ENCODE measurements around the gene SEC22C.

Gene SEC22C

DNA sequence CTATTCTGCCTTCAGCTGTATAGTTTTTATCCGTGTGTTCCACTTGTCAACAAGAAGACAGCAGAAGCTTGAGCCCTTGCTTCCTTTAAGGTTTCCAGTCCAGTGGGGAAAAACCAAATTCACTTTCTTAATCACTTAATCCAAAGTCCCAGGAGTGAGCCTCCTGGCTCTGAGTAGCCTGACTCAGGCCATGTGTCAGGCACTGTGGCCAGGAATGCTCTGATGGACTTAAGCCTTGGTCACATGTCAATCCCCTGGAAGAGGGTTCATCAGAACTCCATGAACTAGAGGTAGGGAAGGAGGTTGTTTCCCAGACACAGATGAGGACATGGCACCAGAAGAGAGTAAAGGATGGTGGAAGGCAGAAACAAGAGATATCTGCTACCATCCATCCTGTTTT, 70.6 kb downstream of the SEC22C start:
- Histone ChIP-seq H3K9me3 (ENCODE audit: control extremely low read depth in 1 of 5, control insufficient read depth in 4 of 5, insufficient read depth in 2 of 5, low read depth in 1 of 5, low read length in 4 of 5) (no peaks in the 10 kb centered on the region), H3K4me1 (ENCODE audit: control extremely low read depth in 1 of 4, control insufficient read depth in 4 of 4, insufficient read depth in 4 of 4, low read length in 3 of 4) (peaks cover 0 to 34% (median 14%) of the 10 kb centered on the region in 4 experiments), H3K27me3 (replicated peaks in 2 of 5; ENCODE audit: control insufficient read depth in 4 of 5, insufficient read depth in 5 of 5, low read length in 4 of 5) (no peaks in the 10 kb centered on the region), H3K36me3 (ENCODE audit: control insufficient read depth in 4 of 4, insufficient read depth in 4 of 4, low read length in 3 of 4) (no peaks in the 10 kb centered on the region), H3K27ac (ENCODE audit: insufficient read depth in 1 of 2, low read depth in 1 of 2, low read length in 2 of 2, poor library complexity in 1 of 2, severe bottlenecking in 2 of 2) (no peak overlapping the region), H3K4me3 (ENCODE audit: control insufficient read depth in 1 of 7, extremely low read depth in 1 of 7, insufficient read depth in 4 of 7, low read depth in 2 of 7, low read length in 6 of 7) (no peak overlapping the region)
- no peak for DNase-seq
- CTCF ChIA-PET: interaction anchor here (0.8 to 1.6 kb wide), 3 partner anchors 8 to 22 kb away, joined by 3 to 4 read pairs (median 4); no protein-coding TSS in a partner anchor
- 100% methylated on average over 1 of the region's 1 CpG for WGBS (ENCODE audit: insufficient coverage)
- POLR2A ChIA-PET: no interaction called here

DNA sequence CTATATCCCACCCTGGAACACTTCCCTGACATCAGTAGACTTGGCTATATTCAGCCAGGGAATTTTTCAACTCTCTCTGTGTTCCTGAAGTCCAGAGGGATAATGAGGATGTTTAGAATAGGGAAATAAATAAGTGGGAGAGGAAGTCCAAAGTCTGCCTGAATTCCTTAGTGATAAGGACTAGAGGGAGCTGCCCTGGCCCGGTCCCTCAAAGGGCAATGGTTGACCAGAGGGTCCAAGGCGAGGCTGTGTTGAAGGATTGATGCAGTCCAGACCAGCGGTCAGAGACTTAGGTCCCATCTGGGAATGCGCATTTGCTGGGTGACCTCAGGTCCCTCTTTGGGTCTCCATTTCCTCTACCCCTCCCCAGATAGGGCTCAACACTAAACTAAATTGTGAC, 71.4 kb downstream of the SEC22C start:
- Histone ChIP-seq H3K9me3 (ENCODE audit: control extremely low read depth in 1 of 5, control insufficient read depth in 4 of 5, insufficient read depth in 2 of 5, low read depth in 1 of 5, low read length in 4 of 5) (no peaks in the 10 kb centered on the region), H3K36me3 (ENCODE audit: control insufficient read depth in 4 of 4, insufficient read depth in 4 of 4, low read length in 3 of 4) (no peaks in the 10 kb centered on the region), H3K27me3 (replicated peaks in 2 of 5; ENCODE audit: control insufficient read depth in 4 of 5, insufficient read depth in 5 of 5, low read length in 4 of 5) (no peaks in the 10 kb centered on the region), H3K4me3 (ENCODE audit: control insufficient read depth in 1 of 7, extremely low read depth in 1 of 7, insufficient read depth in 4 of 7, low read depth in 2 of 7, low read length in 6 of 7) (no peak overlapping the region), H3K27ac (ENCODE audit: insufficient read depth in 1 of 2, low read depth in 1 of 2, low read length in 2 of 2, poor library complexity in 1 of 2, severe bottlenecking in 2 of 2) (no peak overlapping the region), H3K4me1 (ENCODE audit: control extremely low read depth in 1 of 4, control insufficient read depth in 4 of 4, insufficient read depth in 4 of 4, low read length in 3 of 4) (peaks cover 0 to 36% (median 14%) of the 10 kb centered on the region in 4 experiments)
- ChIA-PET POLR2A (no interaction called here), CTCF (interaction anchor here (0.8 to 1.0 kb wide), 2 partner anchors 9 kb away, joined by 3 to 4 read pairs; no protein-coding TSS in a partner anchor)
- 100% methylated on average over 3 of the region's 4 CpGs for WGBS (ENCODE audit: insufficient coverage)
- DNase-seq: no peak

DNA sequence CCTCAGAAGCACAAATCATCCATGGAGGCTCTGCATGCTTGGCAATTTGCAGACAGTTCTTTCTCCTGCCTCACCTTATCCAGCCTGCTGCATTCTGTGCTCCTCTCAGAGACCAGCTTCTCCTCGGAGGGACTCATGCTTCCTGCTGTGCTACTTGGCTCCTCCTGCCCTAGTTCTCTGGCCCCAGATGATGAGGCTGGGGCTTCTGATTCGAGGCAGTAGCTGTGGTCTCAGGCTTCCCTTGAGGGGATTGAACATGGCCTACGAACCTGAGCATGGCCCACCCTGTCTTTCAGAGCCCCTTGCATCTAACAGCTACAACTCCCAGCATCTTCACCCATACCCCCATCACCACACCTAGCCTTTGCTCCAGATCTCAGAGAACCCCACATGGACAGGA, 72.7 kb downstream of the SEC22C start:
- no peaks in the 10 kb centered on the region for H3K36me3 ChIP-seq (ENCODE audit: control insufficient read depth in 4 of 4, insufficient read depth in 4 of 4, low read length in 3 of 4)
- WGBS (ENCODE audit: insufficient coverage): 100% methylated on average over 3 of the region's 3 CpGs
- no peak overlapping the region for H3K27ac ChIP-seq (ENCODE audit: insufficient read depth in 1 of 2, low read depth in 1 of 2, low read length in 2 of 2, poor library complexity in 1 of 2, severe bottlenecking in 2 of 2)
- peaks cover 0 to 46% (median 14%) of the 10 kb centered on the region in 4 experiments for H3K4me1 ChIP-seq (ENCODE audit: control extremely low read depth in 1 of 4, control insufficient read depth in 4 of 4, insufficient read depth in 4 of 4, low read length in 3 of 4)
- DNase-seq: no peak
- CTCF ChIA-PET: interaction anchor here (1.1 to 1.6 kb wide), 3 partner anchors 8 to 29 kb away, joined by 3 to 5 read pairs (median 3); no protein-coding TSS in a partner anchor
- no peaks in the 10 kb centered on the region for H3K9me3 ChIP-seq (ENCODE audit: control extremely low read depth in 1 of 5, control insufficient read depth in 4 of 5, insufficient read depth in 2 of 5, low read depth in 1 of 5, low read length in 4 of 5)
- H3K27me3 ChIP-seq (replicated peaks in 2 of 5; ENCODE audit: control insufficient read depth in 4 of 5, insufficient read depth in 5 of 5, low read length in 4 of 5): no peaks in the 10 kb centered on the region
- H3K4me3 ChIP-seq (ENCODE audit: control insufficient read depth in 1 of 7, extremely low read depth in 1 of 7, insufficient read depth in 4 of 7, low read depth in 2 of 7, low read length in 6 of 7): no peak overlapping the region
- POLR2A ChIA-PET: no interaction called here

DNA sequence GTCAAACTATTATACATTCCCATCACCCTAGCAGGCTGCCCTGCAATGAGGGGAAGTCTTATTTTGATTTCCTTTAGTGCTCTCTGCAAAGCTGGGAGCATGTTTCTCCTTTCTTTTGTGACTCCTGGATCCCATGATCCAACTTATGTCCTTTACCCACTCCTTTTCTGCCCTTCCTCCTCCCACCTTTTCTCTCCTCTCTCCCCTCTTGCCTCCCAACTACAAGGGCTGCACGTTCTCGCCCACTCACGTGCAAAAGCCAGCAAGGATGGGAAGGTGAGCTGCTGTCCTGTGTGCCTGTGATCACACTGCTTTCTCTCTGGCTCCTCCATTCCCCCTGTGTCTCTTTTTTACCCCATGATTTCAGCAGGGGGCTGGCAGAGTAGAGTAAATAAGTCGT, 73.2 kb downstream of the SEC22C start:
- Histone ChIP-seq H3K4me1 (ENCODE audit: control extremely low read depth in 1 of 4, control insufficient read depth in 4 of 4, insufficient read depth in 4 of 4, low read length in 3 of 4) (peaks cover 0 to 48% (median 14%) of the 10 kb centered on the region in 4 experiments), H3K27me3 (replicated peaks in 2 of 5; ENCODE audit: control insufficient read depth in 4 of 5, insufficient read depth in 5 of 5, low read length in 4 of 5) (no peaks in the 10 kb centered on the region), H3K27ac (ENCODE audit: insufficient read depth in 1 of 2, low read depth in 1 of 2, low read length in 2 of 2, poor library complexity in 1 of 2, severe bottlenecking in 2 of 2) (no peak overlapping the region), H3K36me3 (ENCODE audit: control insufficient read depth in 4 of 4, insufficient read depth in 4 of 4, low read length in 3 of 4) (no peaks in the 10 kb centered on the region), H3K4me3 (ENCODE audit: control insufficient read depth in 1 of 7, extremely low read depth in 1 of 7, insufficient read depth in 4 of 7, low read depth in 2 of 7, low read length in 6 of 7) (no peak overlapping the region), H3K9me3 (ENCODE audit: control extremely low read depth in 1 of 5, control insufficient read depth in 4 of 5, insufficient read depth in 2 of 5, low read depth in 1 of 5, low read length in 4 of 5) (no peaks in the 10 kb centered on the region)
- no peak for DNase-seq
- WGBS (ENCODE audit: insufficient coverage): 100% methylated on average over 3 of the region's 4 CpGs
- POLR2A ChIA-PET: no interaction called here
- CTCF ChIA-PET: interaction anchor here (1.1 to 1.6 kb wide), 3 partner anchors 8 to 30 kb away, joined by 3 to 5 read pairs (median 3); no protein-coding TSS in a partner anchor

DNA sequence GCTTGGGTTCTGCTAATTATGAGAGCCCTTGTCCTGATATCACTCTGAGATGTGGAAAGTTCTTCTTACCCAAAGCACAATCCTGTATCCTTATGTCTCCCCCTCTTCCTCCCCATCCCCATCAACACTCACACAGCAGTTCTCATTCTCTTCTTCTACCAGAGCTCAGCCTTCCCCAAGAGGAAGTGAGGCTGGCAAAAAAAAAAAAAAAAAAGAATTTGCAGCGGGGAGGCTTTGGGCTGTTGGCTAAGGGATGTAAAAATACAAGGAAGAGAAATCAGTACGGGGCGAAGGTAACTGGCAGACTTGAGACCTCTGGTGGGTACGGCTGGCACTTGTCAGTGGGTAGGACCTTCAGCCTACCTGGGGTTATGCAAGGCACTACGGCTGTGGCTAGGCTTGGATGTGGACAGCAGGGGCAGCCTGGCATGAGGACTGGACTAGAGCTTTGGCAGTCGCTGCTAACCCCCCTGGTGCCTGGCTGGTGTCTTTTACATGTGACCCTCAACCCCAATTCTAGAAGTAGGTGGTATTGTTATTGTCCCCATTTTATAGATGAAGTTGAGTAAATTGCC, 73.9 kb downstream of the SEC22C start:
- no peaks in the 10 kb centered on the region for H3K36me3 ChIP-seq (ENCODE audit: control insufficient read depth in 4 of 4, insufficient read depth in 4 of 4, low read length in 3 of 4)
- no peak overlapping the region for H3K4me3 ChIP-seq (ENCODE audit: control insufficient read depth in 1 of 7, extremely low read depth in 1 of 7, insufficient read depth in 4 of 7, low read depth in 2 of 7, low read length in 6 of 7)
- 24% methylated on average over 4 of the region's 6 CpGs for WGBS (ENCODE audit: insufficient coverage)
- H3K4me1 ChIP-seq (ENCODE audit: control extremely low read depth in 1 of 4, control insufficient read depth in 4 of 4, insufficient read depth in 4 of 4, low read length in 3 of 4): peaks cover 0 to 52% (median 19%) of the 10 kb centered on the region in 4 experiments
- no peaks in the 10 kb centered on the region for H3K9me3 ChIP-seq (ENCODE audit: control extremely low read depth in 1 of 5, control insufficient read depth in 4 of 5, insufficient read depth in 2 of 5, low read depth in 1 of 5, low read length in 4 of 5)
- H3K27me3 ChIP-seq (replicated peaks in 2 of 5; ENCODE audit: control insufficient read depth in 4 of 5, insufficient read depth in 5 of 5, low read length in 4 of 5): peaks cover 0 to 5% (median 0%) of the 10 kb centered on the region in 5 experiments
- DNase-seq: peak in 2 of 3 donors; percentile 37 to 46
- H3K27ac ChIP-seq (ENCODE audit: insufficient read depth in 1 of 2, low read depth in 1 of 2, low read length in 2 of 2, poor library complexity in 1 of 2, severe bottlenecking in 2 of 2): no peak overlapping the region
- POLR2A ChIA-PET: interaction anchor here (0.6 kb wide), 1 partner anchor 94 kb away, joined by 3 read pairs; no protein-coding TSS in a partner anchor
- CTCF ChIA-PET: interaction anchor here (0.6 to 1.6 kb wide), 4 partner anchors 9 to 64 kb away, joined by 3 to 4 read pairs (median 3); no protein-coding TSS in a partner anchor

DNA sequence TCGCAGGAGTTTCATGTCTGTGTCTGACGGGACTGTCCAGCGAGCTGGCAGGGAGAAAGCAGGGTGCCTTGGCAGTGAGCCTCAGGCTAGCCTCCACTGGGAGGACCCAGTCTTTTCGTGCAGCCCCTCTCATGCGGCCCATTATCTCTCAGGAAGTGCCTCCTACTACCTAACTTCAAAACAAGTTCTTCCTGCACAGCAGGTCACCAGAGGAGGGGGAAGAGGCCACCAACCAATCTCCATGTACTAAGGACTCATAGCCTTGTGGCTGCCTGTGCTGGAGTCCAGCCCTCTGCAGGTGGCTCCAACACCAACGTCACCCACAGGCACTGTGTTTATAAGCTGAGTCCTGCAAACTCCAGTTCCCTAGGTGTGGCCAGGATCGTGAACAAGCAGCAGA, 74.5 kb downstream of the SEC22C start:
- ChIA-PET CTCF (interaction anchor here (0.6 to 1.6 kb wide), 4 partner anchors 9 to 64 kb away, joined by 3 to 4 read pairs (median 3); no protein-coding TSS in a partner anchor), POLR2A (interaction anchor here (0.6 kb wide), 1 partner anchor 95 kb away, joined by 3 read pairs; no protein-coding TSS in a partner anchor)
- no peaks in the 10 kb centered on the region for H3K36me3 ChIP-seq (ENCODE audit: control insufficient read depth in 4 of 4, insufficient read depth in 4 of 4, low read length in 3 of 4)
- no peak overlapping the region for H3K4me3 ChIP-seq (ENCODE audit: control insufficient read depth in 1 of 7, extremely low read depth in 1 of 7, insufficient read depth in 4 of 7, low read depth in 2 of 7, low read length in 6 of 7)
- no peaks in the 10 kb centered on the region for H3K9me3 ChIP-seq (ENCODE audit: control extremely low read depth in 1 of 5, control insufficient read depth in 4 of 5, insufficient read depth in 2 of 5, low read depth in 1 of 5, low read length in 4 of 5)
- H3K4me1 ChIP-seq (ENCODE audit: control extremely low read depth in 1 of 4, control insufficient read depth in 4 of 4, insufficient read depth in 4 of 4, low read length in 3 of 4): peaks cover 0 to 52% (median 23%) of the 10 kb centered on the region in 4 experiments
- WGBS (ENCODE audit: insufficient coverage): 69% methylated on average over 6 of the region's 7 CpGs
- H3K27me3 ChIP-seq (replicated peaks in 2 of 5; ENCODE audit: control insufficient read depth in 4 of 5, insufficient read depth in 5 of 5, low read length in 4 of 5): peaks cover 0 to 6% (median 0%) of the 10 kb centered on the region in 5 experiments
- peak in 2 of 3 donors; percentile 3 to 23 for DNase-seq
- no peak overlapping the region for H3K27ac ChIP-seq (ENCODE audit: insufficient read depth in 1 of 2, low read depth in 1 of 2, low read length in 2 of 2, poor library complexity in 1 of 2, severe bottlenecking in 2 of 2)

DNA sequence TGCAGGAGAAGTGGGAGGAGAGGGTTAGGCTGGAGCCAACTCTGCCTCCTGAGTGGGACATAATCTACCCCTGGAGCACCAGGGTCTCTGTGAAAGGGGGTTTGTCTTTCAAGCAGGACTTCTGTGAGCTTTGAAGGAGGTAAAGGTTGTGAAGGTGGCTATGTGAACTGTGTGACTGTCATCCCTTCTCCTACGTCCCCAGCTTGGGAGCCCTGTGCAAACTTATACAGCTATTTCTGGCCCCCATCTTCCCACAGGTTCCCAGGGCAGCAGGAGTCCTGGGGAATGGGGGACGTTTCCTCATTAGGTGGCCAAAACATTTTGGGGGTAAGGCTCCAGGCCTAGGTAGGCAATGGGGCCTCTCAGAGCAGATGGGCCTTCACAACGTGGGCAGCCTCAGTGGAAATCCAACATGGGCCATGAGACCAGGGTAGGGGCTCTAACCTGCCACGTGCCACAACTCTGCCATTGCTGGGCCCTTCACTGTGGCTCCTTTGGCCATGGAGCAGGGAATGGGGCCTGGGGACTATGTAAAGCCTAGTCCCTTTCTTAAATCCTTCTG, 75.8 kb downstream of the SEC22C start:
- no peaks in the 10 kb centered on the region for H3K9me3 ChIP-seq (ENCODE audit: control extremely low read depth in 1 of 5, control insufficient read depth in 4 of 5, insufficient read depth in 2 of 5, low read depth in 1 of 5, low read length in 4 of 5)
- peaks cover 0 to 52% (median 29%) of the 10 kb centered on the region in 4 experiments for H3K4me1 ChIP-seq (ENCODE audit: control extremely low read depth in 1 of 4, control insufficient read depth in 4 of 4, insufficient read depth in 4 of 4, low read length in 3 of 4)
- no peak for DNase-seq
- H3K27me3 ChIP-seq (replicated peaks in 2 of 5; ENCODE audit: control insufficient read depth in 4 of 5, insufficient read depth in 5 of 5, low read length in 4 of 5): peaks cover 0 to 18% (median 3%) of the 10 kb centered on the region in 5 experiments
- H3K36me3 ChIP-seq (ENCODE audit: control insufficient read depth in 4 of 4, insufficient read depth in 4 of 4, low read length in 3 of 4): no peaks in the 10 kb centered on the region
- no peak overlapping the region for H3K4me3 ChIP-seq (ENCODE audit: control insufficient read depth in 1 of 7, extremely low read depth in 1 of 7, insufficient read depth in 4 of 7, low read depth in 2 of 7, low read length in 6 of 7)
- ChIA-PET CTCF (interaction anchor here (1.0 kb wide), 1 partner anchor 42 kb away, joined by 4 read pairs; no protein-coding TSS in a partner anchor), POLR2A (no interaction called here)
- H3K27ac ChIP-seq (ENCODE audit: insufficient read depth in 1 of 2, low read depth in 1 of 2, low read length in 2 of 2, poor library complexity in 1 of 2, severe bottlenecking in 2 of 2): no peak overlapping the region
- 95% methylated on average over 3 of the region's 4 CpGs for WGBS (ENCODE audit: insufficient coverage)

Data from common myeloid progenitor, CD34-positive (primary cell).